Body of pancreas (tissue), 4 donors: ENCODE results near the gene CCNL1. TPM values are rescaled to one million over a fixed set of nuclear protein-coding genes. Genes with fewer than 3 reads are reported as not detected.

Experiments
- ATAC-seq: fragments of 150-250 bp; one replicate; pipeline ENCODE4 v1.9.1; 2016
- DNase-seq, 4 donors: peaks; one replicate each; pipeline ENCODE4 v3.0.0-alpha.2; 2019
- H3K27ac ChIP-seq, 4 donors: fragments of 200-600 bp; sonication (generic); 1 replicate in 3 of 4; 2 replicates in 1 of 4; pipeline versions ENCODE4 v1.5.1 to v1.6.1; 2016 to 2019; ENCODE audit warnings: mild to moderate bottlenecking in 1 of 4, mixed read lengths in 1 of 4, moderate library complexity in 1 of 4
- H3K27me3 ChIP-seq, 2 donors: fragments of 200-600 bp; sonication (generic); one replicate each; pipeline ENCODE4 v1.6.0; 2016; ENCODE audit warnings: mild to moderate bottlenecking in 1 of 2
- H3K36me3 ChIP-seq, 2 donors: fragments of 200-600 bp; sonication (generic); replicated peaks in 1 of 2; 2 replicates each; pipeline ENCODE4 v1.5.1; 2016; ENCODE audit warnings: low read depth in 2 of 2; ENCODE audit not compliant: insufficient read depth in 1 of 2
- H3K4me1 ChIP-seq: fragments of 200-600 bp; sonication (generic); one replicate; pipeline ENCODE4 v1.6.0; 2016
- H3K4me3 ChIP-seq, 2 donors: fragments of 200-600 bp; sonication (generic); 1 replicate in 1 of 2; 2 replicates in 1 of 2; pipeline ENCODE4 v1.5.1; 2016 to 2019
- H3K9me3 ChIP-seq, 3 donors: fragments of 200-600 bp; sonication (generic); 1 replicate in 2 of 3; 2 replicates in 1 of 3; pipeline ENCODE4 v1.5.1; 2016
- CTCF ChIP-seq, 7 experiments: fragments of 450-650 bp in 4 of 7; fragments of 200-600 bp in 3 of 7; sonication (generic) in 3 of 7; IDR thresholded peaks; one replicate each; pipeline ENCODE4 v1.5.1; 2016 to 2019; ENCODE audit warnings: antibody characterized with exemption in 7 of 7
- POLR2A ChIP-seq, 3 donors: fragments of 450-650 bp; IDR thresholded peaks; one replicate each; pipeline ENCODE4 v1.6.1; 2016; ENCODE audit warnings: antibody characterized with exemption in 3 of 3, mild to moderate bottlenecking in 2 of 3
- WGBS, 2 donors: methylation state at CpG; one replicate each; pipeline ENCODE4 v1.1.5; 2017; 5-methylcytosine and 5-hydroxymethylcytosine counted together
- intact Hi-C: fragments of 100-400 bp; cut with DNase I; formaldehyde crosslinking; loops from one replicate; pipeline ENCODE4 v1.15.1; 2023
- total RNA-seq, 2 donors: library from RNA; depleted of rRNA; stranded (reverse); fragments of >200 nt; gene quantifications; one replicate each; pipeline ENCODE4 v1.1.0, GENCODE V29; 2016

The CCNL1 gene
- total RNA-seq, 2 donors from 2014 or later, result 194 to 196 TPM

GRCh38 chr3:157127268-157127667 is 32.7 kb downstream of the CCNL1 start:
- H3K27ac ChIP-seq, result peak overlapping the region; percentile 72 to 93 (median 83)
- H3K27me3 ChIP-seq, result no peaks in the 10 kb centered on the region
- H3K4me1 ChIP-seq, result peaks cover 99% of the 10 kb centered on the region
- no peaks in the 10 kb centered on the region for H3K9me3 ChIP-seq
- intact Hi-C loops, result no loop called here
- TF ChIP-seq CTCF (IDR thresholded peaks at IDR 0.05) (no peak), POLR2A (IDR thresholded peaks at IDR 0.05) (no peak)
- ATAC-seq (no peak), DNase-seq (no peak)
- H3K36me3 ChIP-seq, result no peaks in the 10 kb centered on the region
- 88 to 96% methylated on average over 5 of the region's 5 CpGs for whole genome bisulfite sequencing, 2 donors
- no peak overlapping the region for H3K4me3 ChIP-seq

- Histone ChIP-seq H3K9me3 (no peaks in the 10 kb centered on the region), H3K27me3 (no peaks in the 10 kb centered on the region), H3K36me3 (no peaks in the 10 kb centered on the region), H3K4me3 (no peak overlapping the region), H3K4me1 (peaks cover 99% of the 10 kb centered on the region), H3K27ac (peak overlapping the region; percentile 68 to 93 (median 83))
- no peak for ATAC-seq
- no peak for DNase-seq
- WGBS, 2 donors, result 94 to 96% methylated on average over 1 of the region's 1 CpG
- intact Hi-C loops, result no loop called here
- TF ChIP-seq CTCF (IDR thresholded peaks at IDR 0.05) (no peak), POLR2A (IDR thresholded peaks at IDR 0.05) (no peak)
Measured at GRCh38 chr3:157126365-157126764, 33.6 kb downstream of the CCNL1 start.

- TF ChIP-seq CTCF (IDR thresholded peaks at IDR 0.05) (no peak), POLR2A (IDR thresholded peaks at IDR 0.05) (no peak)
- Histone ChIP-seq H3K27ac (peak overlapping the region; percentile 70 to 93 (median 83)), H3K27me3 (no peaks in the 10 kb centered on the region), H3K4me1 (peaks cover 98% of the 10 kb centered on the region), H3K4me3 (no peak overlapping the region), H3K36me3 (no peaks in the 10 kb centered on the region), H3K9me3 (no peaks in the 10 kb centered on the region)
- ATAC-seq (no peak), DNase-seq (no peak)
- intact Hi-C loops, result no loop called here
Measured at GRCh38 chr3:157125101-157125500, 34.8 kb downstream of the CCNL1 start.

- H3K9me3 ChIP-seq, result no peaks in the 10 kb centered on the region
- DNase-seq (peak in 1 of 4 donors; percentile 11), ATAC-seq (no peak)
- H3K4me3 ChIP-seq, result no peak overlapping the region
- no peaks in the 10 kb centered on the region for H3K36me3 ChIP-seq
- H3K27me3 ChIP-seq, result no peaks in the 10 kb centered on the region
- H3K4me1 ChIP-seq, result peaks cover 94% of the 10 kb centered on the region
- intact Hi-C loops, result no loop called here
- no peak for TF ChIP-seq POLR2A (IDR thresholded peaks at IDR 0.05)
- no peak for TF ChIP-seq CTCF (IDR thresholded peaks at IDR 0.05)
- H3K27ac ChIP-seq, result no peak overlapping the region
Measured at GRCh38 chr3:157123621-157124020, 36.3 kb downstream of the CCNL1 start.

GRCh38 chr3:157122832-157123427 is 37.0 kb downstream of the CCNL1 start:
- Histone ChIP-seq H3K36me3 (no peaks in the 10 kb centered on the region), H3K4me1 (peaks cover 87% of the 10 kb centered on the region)

More at GRCh38 chr3:157122832-157123427, 37.0 kb downstream of the CCNL1 start:
- Histone ChIP-seq H3K27me3 (no peaks in the 10 kb centered on the region), H3K9me3 (no peaks in the 10 kb centered on the region), H3K4me3 (no peak overlapping the region), H3K27ac (peak overlapping the region in 2 of 4 donors; percentile 16 to 90)
- intact Hi-C loops, result no loop called here
- WGBS, 2 donors, result 63 to 65% methylated on average over 3 of the region's 3 CpGs
- no peak for TF ChIP-seq POLR2A (IDR thresholded peaks at IDR 0.05)
- TF ChIP-seq CTCF (IDR thresholded peaks at IDR 0.05), result no peak
- no peak for DNase-seq
- ATAC-seq, result no peak
